ENCODE data around the gene LHB. TPM values are rescaled to one million over a fixed set of nuclear protein-coding genes. Genes with fewer than 3 reads are reported as not detected.

Gene LHB
- total RNA-seq, 3 donors from 2014 or later = not detected

- H3K36me3 ChIP-seq = no peaks in the 10 kb centered on the region
- H3K4me1 ChIP-seq = peaks cover 10 to 19% of the 10 kb centered on the region in 2 donors
- peak in 1 of 2 donors; percentile 40 for DNase-seq (ENCODE audit: low spot score in 2 of 2)
- no peaks in the 10 kb centered on the region for H3K27me3 ChIP-seq
- no peak for TF ChIP-seq POLR2AphosphoS5 (IDR thresholded peaks at IDR 0.05)
- TF ChIP-seq, protein P1, sequence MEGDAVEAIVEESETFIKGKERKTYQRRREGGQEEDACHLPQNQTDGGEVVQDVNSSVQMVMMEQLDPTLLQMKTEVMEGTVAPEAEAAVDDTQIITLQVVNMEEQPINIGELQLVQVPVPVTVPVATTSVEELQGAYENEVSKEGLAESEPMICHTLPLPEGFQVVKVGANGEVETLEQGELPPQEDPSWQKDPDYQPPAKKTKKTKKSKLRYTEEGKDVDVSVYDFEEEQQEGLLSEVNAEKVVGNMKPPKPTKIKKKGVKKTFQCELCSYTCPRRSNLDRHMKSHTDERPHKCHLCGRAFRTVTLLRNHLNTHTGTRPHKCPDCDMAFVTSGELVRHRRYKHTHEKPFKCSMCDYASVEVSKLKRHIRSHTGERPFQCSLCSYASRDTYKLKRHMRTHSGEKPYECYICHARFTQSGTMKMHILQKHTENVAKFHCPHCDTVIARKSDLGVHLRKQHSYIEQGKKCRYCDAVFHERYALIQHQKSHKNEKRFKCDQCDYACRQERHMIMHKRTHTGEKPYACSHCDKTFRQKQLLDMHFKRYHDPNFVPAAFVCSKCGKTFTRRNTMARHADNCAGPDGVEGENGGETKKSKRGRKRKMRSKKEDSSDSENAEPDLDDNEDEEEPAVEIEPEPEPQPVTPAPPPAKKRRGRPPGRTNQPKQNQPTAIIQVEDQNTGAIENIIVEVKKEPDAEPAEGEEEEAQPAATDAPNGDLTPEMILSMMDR (IDR thresholded peaks at IDR 0.05) = no peak
- TF ChIP-seq POLR2A (IDR thresholded peaks at IDR 0.05) = no peak
- peak overlapping the region; percentile 89 to 93 for H3K27ac ChIP-seq
- H3K9me3 ChIP-seq = no peaks in the 10 kb centered on the region
- H3K4me3 ChIP-seq = peak overlapping the region; percentile 80 to 88 (median 85)
- intact Hi-C loops (cut with DNase I; ENCODE audit: low total_unique reads) = no loop called here
These were observed 24.9 kb downstream of the LHB start for GRCh38 chr19:48991873-48992580.

GRCh38 chr19:48991011-48991609 lies 25.8 kb downstream of the LHB start:
- H3K4me3 ChIP-seq = peak overlapping the region in 2 of 3 donors; percentile 85 to 88
- no peaks in the 10 kb centered on the region for H3K36me3 ChIP-seq
- H3K4me1 ChIP-seq = peaks cover 10 to 19% of the 10 kb centered on the region in 2 donors
- DNase-seq (ENCODE audit: low spot score in 2 of 2) = no peak
- TF ChIP-seq POLR2A (IDR thresholded peaks at IDR 0.05) (no peak), POLR2AphosphoS5 (IDR thresholded peaks at IDR 0.05) (no peak)
- TF ChIP-seq, protein P1 (IDR thresholded peaks at IDR 0.05) = no peak
- no peaks in the 10 kb centered on the region for H3K9me3 ChIP-seq
- intact Hi-C loops (cut with DNase I; ENCODE audit: low total_unique reads) = no loop called here
- no peaks in the 10 kb centered on the region for H3K27me3 ChIP-seq
- peak overlapping the region; percentile 89 to 93 for H3K27ac ChIP-seq

- TF ChIP-seq, protein P1 (IDR thresholded peaks at IDR 0.05) = no peak
- no peak for TF ChIP-seq POLR2AphosphoS5 (IDR thresholded peaks at IDR 0.05)
- no peak for TF ChIP-seq POLR2A (IDR thresholded peaks at IDR 0.05)
- Histone ChIP-seq H3K9me3 (no peaks in the 10 kb centered on the region), H3K4me3 (no peak overlapping the region), H3K27ac (peak overlapping the region in 1 of 2 donors; percentile 25), H3K4me1 (peaks cover 10 to 19% of the 10 kb centered on the region in 2 donors), H3K27me3 (no peaks in the 10 kb centered on the region), H3K36me3 (no peaks in the 10 kb centered on the region)
- intact Hi-C loops (cut with DNase I; ENCODE audit: low total_unique reads) = no loop called here
- no peak for DNase-seq (ENCODE audit: low spot score in 2 of 2)
These were observed 26.5 kb downstream of the LHB start for GRCh38 chr19:48990400-48990799.

GRCh38 chr19:48989701-48990291 lies 27.1 kb downstream of the LHB start:
- no peak overlapping the region for H3K4me3 ChIP-seq
- no peaks in the 10 kb centered on the region for H3K27me3 ChIP-seq
- H3K36me3 ChIP-seq = no peaks in the 10 kb centered on the region
- DNase-seq (ENCODE audit: low spot score in 2 of 2) = no peak
- H3K4me1 ChIP-seq = peaks cover 10 to 19% of the 10 kb centered on the region in 2 donors
- TF ChIP-seq, protein P1 (IDR thresholded peaks at IDR 0.05) = no peak
- no peak for TF ChIP-seq POLR2A (IDR thresholded peaks at IDR 0.05)
- no peak for TF ChIP-seq POLR2AphosphoS5 (IDR thresholded peaks at IDR 0.05)
- no peaks in the 10 kb centered on the region for H3K9me3 ChIP-seq
- peak overlapping the region; percentile 16 to 25 for H3K27ac ChIP-seq
- intact Hi-C loops (cut with DNase I; ENCODE audit: low total_unique reads) = no loop called here

GRCh38 chr19:48988860-48989259 lies 28.0 kb downstream of the LHB start:
- no peak for DNase-seq (ENCODE audit: low spot score in 2 of 2)
- Histone ChIP-seq H3K4me1 (peaks cover 8 to 19% of the 10 kb centered on the region in 2 donors), H3K9me3 (no peaks in the 10 kb centered on the region), H3K36me3 (no peaks in the 10 kb centered on the region), H3K4me3 (no peak overlapping the region), H3K27me3 (no peaks in the 10 kb centered on the region), H3K27ac (no peak overlapping the region)
- intact Hi-C loops (cut with DNase I; ENCODE audit: low total_unique reads) = no loop called here
- TF ChIP-seq, protein P1 (IDR thresholded peaks at IDR 0.05) = no peak
- TF ChIP-seq POLR2AphosphoS5 (IDR thresholded peaks at IDR 0.05) = no peak
- no peak for TF ChIP-seq POLR2A (IDR thresholded peaks at IDR 0.05)

Data from breast epithelium (tissue), 4 donors.